ENCODE measurements around the gene EMSY.

DNA sequence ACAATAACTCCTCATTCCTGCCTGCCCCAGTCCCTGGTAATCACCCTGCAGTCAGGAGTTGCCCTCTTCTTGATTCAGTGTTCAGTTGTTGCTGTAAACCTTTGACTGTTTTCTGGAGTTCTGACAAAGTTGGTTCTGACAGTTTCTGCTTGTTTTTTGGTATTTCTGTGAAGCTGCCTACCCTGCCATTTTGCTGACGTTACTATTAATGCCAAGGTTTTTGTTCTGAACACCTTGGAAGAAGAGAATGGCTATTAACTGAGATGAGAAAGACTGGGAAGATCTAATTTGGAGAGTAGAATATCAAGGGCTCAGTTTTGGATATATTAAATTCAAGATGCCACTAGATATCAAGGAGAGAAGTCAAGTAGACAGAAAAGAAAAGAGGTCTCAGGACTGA lies 113.7 kb downstream of the EMSY start:
- TF ChIP-seq, protein P1, sequence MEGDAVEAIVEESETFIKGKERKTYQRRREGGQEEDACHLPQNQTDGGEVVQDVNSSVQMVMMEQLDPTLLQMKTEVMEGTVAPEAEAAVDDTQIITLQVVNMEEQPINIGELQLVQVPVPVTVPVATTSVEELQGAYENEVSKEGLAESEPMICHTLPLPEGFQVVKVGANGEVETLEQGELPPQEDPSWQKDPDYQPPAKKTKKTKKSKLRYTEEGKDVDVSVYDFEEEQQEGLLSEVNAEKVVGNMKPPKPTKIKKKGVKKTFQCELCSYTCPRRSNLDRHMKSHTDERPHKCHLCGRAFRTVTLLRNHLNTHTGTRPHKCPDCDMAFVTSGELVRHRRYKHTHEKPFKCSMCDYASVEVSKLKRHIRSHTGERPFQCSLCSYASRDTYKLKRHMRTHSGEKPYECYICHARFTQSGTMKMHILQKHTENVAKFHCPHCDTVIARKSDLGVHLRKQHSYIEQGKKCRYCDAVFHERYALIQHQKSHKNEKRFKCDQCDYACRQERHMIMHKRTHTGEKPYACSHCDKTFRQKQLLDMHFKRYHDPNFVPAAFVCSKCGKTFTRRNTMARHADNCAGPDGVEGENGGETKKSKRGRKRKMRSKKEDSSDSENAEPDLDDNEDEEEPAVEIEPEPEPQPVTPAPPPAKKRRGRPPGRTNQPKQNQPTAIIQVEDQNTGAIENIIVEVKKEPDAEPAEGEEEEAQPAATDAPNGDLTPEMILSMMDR (IDR thresholded peaks at IDR 0.05; ENCODE audit: insufficient read depth, low read length), result no peak
- TF ChIP-seq POLR2AphosphoS5 (IDR thresholded peaks at IDR 0.05; ENCODE audit: low read depth), result no peak

Measured in HL-60 (cell line).